Measurements from ENCODE around the gene PGLYRP2. TPM values are rescaled to one million over a fixed set of nuclear protein-coding genes. Genes with fewer than 3 reads are reported as not detected.

Gene PGLYRP2
- polyA plus RNA-seq, 1 of the 3 experiments (the other 2 are of a cell fraction) = not detected

GRCh38 chr19:15495151-15495550 is 15.8 kb upstream of the PGLYRP2 start:
- CTCF ChIA-PET = no interaction called here
- H4K20me1 ChIP-seq (ENCODE audit: insufficient read depth) = no peaks in the 10 kb centered on the region

GRCh38 chr19:15488489-15489226 is 9.4 kb upstream of the PGLYRP2 start:
- 20% methylated on average over 13 of the region's 13 CpGs for WGBS (ENCODE audit: low lambda C conversion rate)
- H3K36me3 ChIP-seq (replicated peaks in 1 of 2; ENCODE audit: control insufficient read depth in 1 of 2, insufficient read depth in 2 of 2, low read length in 1 of 2) = no peaks in the 10 kb centered on the region
- H3F3A ChIP-seq (replicated peaks; ENCODE audit: insufficient read depth) = no peaks in the 10 kb centered on the region
- ChIA-PET POLR2A (no interaction called here), CTCF (no interaction called here)
- no peak overlapping the region for H2AFZ ChIP-seq (ENCODE audit: low read depth)
- no peaks in the 10 kb centered on the region for H3K79me2 ChIP-seq (ENCODE audit: insufficient read depth)
- no peak overlapping the region for H3K27ac ChIP-seq (ENCODE audit: low read depth in 2 of 2, low read length in 1 of 2)
- no peak overlapping the region for H3K4me3 ChIP-seq (ENCODE audit: low read depth in 2 of 2, low read length in 1 of 2)
- H3K4me2 ChIP-seq = no peak overlapping the region
- no peaks in the 10 kb centered on the region for H4K20me1 ChIP-seq (ENCODE audit: insufficient read depth)
- H3K9ac ChIP-seq = no peak overlapping the region
- H3K4me1 ChIP-seq (ENCODE audit: control insufficient read depth in 1 of 2, insufficient read depth in 2 of 2, low read depth in 1 of 2, low read length in 1 of 2) = no peaks in the 10 kb centered on the region
- H3K9me2 ChIP-seq = no peaks in the 10 kb centered on the region
- H3K27me3 ChIP-seq (ENCODE audit: insufficient read depth) = no peaks in the 10 kb centered on the region
- H3K9me3 ChIP-seq = no peaks in the 10 kb centered on the region
- DNase-seq = no peak
- no peak for TF ChIP-seq FOXM1 (IDR thresholded peaks at IDR 0.05; ENCODE audit: low read depth)
- no peak for TF ChIP-seq NRF1 (IDR thresholded peaks at IDR 0.05; ENCODE audit: low read depth, low read length)
- TF ChIP-seq FOSL2 (IDR thresholded peaks at IDR 0.05; ENCODE audit: borderline replicate concordance, low read depth) = no peak
- TF ChIP-seq RCOR1 (IDR thresholded peaks at IDR 0.05; ENCODE audit: low read length) = no peak
- no peak for TF ChIP-seq RAD21 (IDR thresholded peaks at IDR 0.05; ENCODE audit: low read length)
- TF ChIP-seq JUND (IDR thresholded peaks at IDR 0.05) = no peak
- TF ChIP-seq CTCF (IDR thresholded peaks at IDR 0.05) = no peak
- no peak for TF ChIP-seq USF2 (IDR thresholded peaks at IDR 0.05; ENCODE audit: borderline replicate concordance, low read depth, low read length)
- no peak for TF ChIP-seq NFIC (IDR thresholded peaks at IDR 0.05; ENCODE audit: borderline replicate concordance)
- no peak for TF ChIP-seq MAX (IDR thresholded peaks at IDR 0.05; ENCODE audit: low read depth)

More at GRCh38 chr19:15495151-15495550, 15.8 kb upstream of the PGLYRP2 start:
- Histone ChIP-seq H2AFZ (ENCODE audit: low read depth) (no peak overlapping the region), H3K9me2 (no peaks in the 10 kb centered on the region), H3K27ac (ENCODE audit: low read depth in 2 of 2, low read length in 1 of 2) (no peak overlapping the region), H3K4me2 (no peak overlapping the region), H3F3A (replicated peaks; ENCODE audit: insufficient read depth) (no peaks in the 10 kb centered on the region), H3K9me3 (no peaks in the 10 kb centered on the region), H3K79me2 (ENCODE audit: insufficient read depth) (no peaks in the 10 kb centered on the region), H3K27me3 (ENCODE audit: insufficient read depth) (peaks cover 11% of the 10 kb centered on the region; the same call in 1 of the 2 replicates), H3K36me3 (replicated peaks in 1 of 2; ENCODE audit: control insufficient read depth in 1 of 2, insufficient read depth in 2 of 2, low read length in 1 of 2) (no peaks in the 10 kb centered on the region), H3K9ac (no peak overlapping the region), H3K4me3 (ENCODE audit: low read depth in 2 of 2, low read length in 1 of 2) (no peak overlapping the region), H3K4me1 (ENCODE audit: control insufficient read depth in 1 of 2, insufficient read depth in 2 of 2, low read depth in 1 of 2, low read length in 1 of 2) (no peaks in the 10 kb centered on the region)
- no peak for TF ChIP-seq NFIC (IDR thresholded peaks at IDR 0.05; ENCODE audit: borderline replicate concordance)
- TF ChIP-seq REST (IDR thresholded peaks at IDR 0.05; ENCODE audit: low read depth, low read length) = no peak
- no peak for TF ChIP-seq RCOR1 (IDR thresholded peaks at IDR 0.05; ENCODE audit: low read length)
- no peak for TF ChIP-seq MEF2A (IDR thresholded peaks at IDR 0.05; ENCODE audit: borderline replicate concordance, low read depth)
- no peak for TF ChIP-seq EZH2phosphoT487 (IDR thresholded peaks at IDR 0.05; ENCODE audit: borderline replicate concordance, low read depth)
- no peak for TF ChIP-seq CHD2 (IDR thresholded peaks at IDR 0.05; ENCODE audit: low read length, partially characterized antibody)
- TF ChIP-seq TEAD4 (IDR thresholded peaks at IDR 0.05; ENCODE audit: borderline replicate concordance, insufficient read depth) = no peak
- DNase-seq = no peak
- POLR2A ChIA-PET = no interaction called here
- WGBS (ENCODE audit: low lambda C conversion rate) = 12% methylated on average over 1 of the region's 1 CpG

All from SK-N-SH (cell line).